Tibial artery (tissue), 4 donors: Measurements from ENCODE around the gene PLEKHA5.

ENCODE experiments used
- DNase-seq, 2 donors: peaks; one replicate each; pipeline ENCODE4 v3.0.0-alpha.2; 2019
- H3K27ac ChIP-seq, 2 donors: fragments of 200-600 bp; sonication (generic) in 1 of 2; 1 replicate in 1 of 2; 2 replicates in 1 of 2; pipeline ENCODE4 v1.5.1; 2018 to 2019; ENCODE audit warnings: mild to moderate bottlenecking in 1 of 2
- H3K27me3 ChIP-seq, 2 donors: fragments of 200-600 bp; sonication (generic) in 1 of 2; one replicate each; pipeline versions ENCODE4 v1.5.1 to v1.6.0; 2016 to 2019
- H3K36me3 ChIP-seq, 3 donors: fragments of 200-600 bp; sonication (generic) in 2 of 3; one replicate each; pipeline ENCODE4 v1.5.1; 2016 to 2019; ENCODE audit warnings: mild to moderate bottlenecking in 2 of 3
- H3K4me1 ChIP-seq, 4 donors: fragments of 200-600 bp; sonication (generic) in 2 of 4; 1 replicate in 3 of 4; 2 replicates in 1 of 4; pipeline ENCODE4 v1.5.1; 2016 to 2019
- H3K4me3 ChIP-seq, 2 donors: fragments of 200-600 bp; sonication (generic) in 1 of 2; 1 replicate in 1 of 2; 2 replicates in 1 of 2; pipeline ENCODE4 v1.5.1; 2018 to 2019; ENCODE audit warnings: mild to moderate bottlenecking in 2 of 2
- H3K9me3 ChIP-seq, 3 donors: fragments of 200-600 bp; sonication (generic) in 1 of 3; one replicate each; pipeline ENCODE4 v1.5.1; 2016 to 2019
- CTCF ChIP-seq, 2 experiments: fragments of 200-600 bp in 1 of 2; fragments of 450-650 bp in 1 of 2; IDR thresholded peaks; one replicate each; pipeline ENCODE4 v1.5.1; 2017 to 2019; ENCODE audit warnings: antibody characterized with exemption in 2 of 2, mild to moderate bottlenecking in 1 of 2, moderate library complexity in 1 of 2
- intact Hi-C: fragments of 100-400 bp; cut with DNase I; formaldehyde crosslinking; loops from one replicate; pipeline ENCODE4 v1.15.0; 2023; ENCODE audit warnings: low total_unique reads

Gene PLEKHA5

GRCh38 chr12:19273482-19274330, 144.2 kb downstream of the PLEKHA5 start:
- H3K27ac ChIP-seq = no peak overlapping the region
- no peaks in the 10 kb centered on the region for H3K9me3 ChIP-seq
- no peaks in the 10 kb centered on the region for H3K27me3 ChIP-seq
- TF ChIP-seq CTCF (IDR thresholded peaks at IDR 0.05) = no peak
- peaks cover 12 to 18% (median 17%) of the 10 kb centered on the region in 3 donors for H3K36me3 ChIP-seq
- DNase-seq = peak; percentile 74 to 79
- H3K4me1 ChIP-seq = peaks cover 0 to 9% (median 7%) of the 10 kb centered on the region in 4 donors
- no peak overlapping the region for H3K4me3 ChIP-seq
- intact Hi-C loops = no loop called here

GRCh38 chr12:19276767-19277166, 147.2 kb downstream of the PLEKHA5 start:
- Histone ChIP-seq H3K27me3 (no peaks in the 10 kb centered on the region), H3K4me3 (no peak overlapping the region), H3K27ac (no peak overlapping the region), H3K4me1 (peaks cover 0 to 9% (median 7%) of the 10 kb centered on the region in 4 donors), H3K36me3 (peaks cover 0 to 26% (median 8%) of the 10 kb centered on the region in 3 donors), H3K9me3 (no peaks in the 10 kb centered on the region)
- intact Hi-C loops = no loop called here
- no peak for TF ChIP-seq CTCF (IDR thresholded peaks at IDR 0.05)
- no peak for DNase-seq

GRCh38 chr12:19277711-19278110, 148.2 kb downstream of the PLEKHA5 start:
- intact Hi-C loops = no loop called here
- no peak overlapping the region for H3K27ac ChIP-seq
- peaks cover 0 to 9% (median 7%) of the 10 kb centered on the region in 4 donors for H3K4me1 ChIP-seq
- H3K4me3 ChIP-seq = no peak overlapping the region
- no peak for DNase-seq
- peaks cover 0 to 26% (median 8%) of the 10 kb centered on the region in 3 donors for H3K36me3 ChIP-seq
- H3K27me3 ChIP-seq = no peaks in the 10 kb centered on the region
- H3K9me3 ChIP-seq = no peaks in the 10 kb centered on the region
- no peak for TF ChIP-seq CTCF (IDR thresholded peaks at IDR 0.05)

DNA sequence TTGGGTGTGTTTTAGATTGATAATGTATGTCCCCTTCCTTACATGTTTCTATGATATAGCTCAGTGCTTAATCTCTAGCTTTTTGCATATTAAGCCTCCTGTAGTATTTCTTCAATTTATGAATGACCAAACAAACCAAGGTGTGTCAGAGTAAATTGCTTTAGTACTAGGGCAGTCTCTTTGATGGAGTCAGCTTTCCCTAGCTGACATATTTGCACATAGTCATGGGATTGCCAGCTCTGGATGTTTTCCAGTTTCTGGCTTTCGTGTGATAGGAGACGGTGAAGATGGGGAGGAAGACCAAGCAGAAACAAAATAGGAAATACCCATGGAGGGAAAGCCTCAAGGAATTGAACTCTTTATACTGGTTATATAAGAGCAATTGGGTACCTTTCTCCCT, 148.9 kb downstream of the PLEKHA5 start:
- H3K4me1 ChIP-seq = peaks cover 0 to 8% (median 6%) of the 10 kb centered on the region in 4 donors
- peaks cover 3 to 28% (median 8%) of the 10 kb centered on the region in 3 donors for H3K36me3 ChIP-seq
- H3K27me3 ChIP-seq = no peaks in the 10 kb centered on the region
- DNase-seq = no peak
- no peak overlapping the region for H3K27ac ChIP-seq
- no peaks in the 10 kb centered on the region for H3K9me3 ChIP-seq
- no peak overlapping the region for H3K4me3 ChIP-seq
- TF ChIP-seq CTCF (IDR thresholded peaks at IDR 0.05) = no peak
- intact Hi-C loops = no loop called here

- peaks cover 0 to 2% (median 0%) of the 10 kb centered on the region in 4 donors for H3K4me1 ChIP-seq
- no peak for TF ChIP-seq CTCF (IDR thresholded peaks at IDR 0.05)
- H3K4me3 ChIP-seq = no peak overlapping the region
- H3K9me3 ChIP-seq = no peaks in the 10 kb centered on the region
- intact Hi-C loops = no loop called here
- peaks cover 9 to 20% (median 10%) of the 10 kb centered on the region in 3 donors for H3K36me3 ChIP-seq
- no peaks in the 10 kb centered on the region for H3K27me3 ChIP-seq
- H3K27ac ChIP-seq = no peak overlapping the region
- DNase-seq = no peak
These were observed 152.7 kb downstream of the PLEKHA5 start for GRCh38 chr12:19282133-19282699.
